Psoas muscle (tissue), 8 donors: ENCODE data around the gene WDR18. TPM values are rescaled to one million over a fixed set of nuclear protein-coding genes. Genes with fewer than 3 reads are reported as not detected.

Experiments
- ATAC-seq, 4 donors: fragments of 200-7000 bp; cut with Tn5 transposase; one replicate each; pipeline ENCODE4 v1.9.1; 2020; ENCODE audit warnings: moderate library complexity in 3 of 4, mild to moderate bottlenecking in 2 of 4
- DNase-seq, 2 donors: peaks; one replicate each; pipeline ENCODE4 v3.0.0-alpha.2; 2020
- H3K27ac ChIP-seq: fragments of 200-600 bp; one replicate; pipeline ENCODE4 v1.8.0; 2022
- H3K27me3 ChIP-seq, 3 donors: fragments of 200-600 bp in 1 of 3; one replicate each; pipeline versions ENCODE4 v1.6.1 to v1.8.0; 2013 to 2022; ENCODE audit warnings: low read length in 2 of 3, mild to moderate bottlenecking in 2 of 3, moderate library complexity in 1 of 3; ENCODE audit not compliant: insufficient read depth in 3 of 3
- H3K36me3 ChIP-seq, 2 donors: fragments of 200-600 bp in 1 of 2; one replicate each; pipeline versions ENCODE4 v1.6.1 to v1.8.0; 2013 to 2022; ENCODE audit warnings: low read depth in 1 of 2, mild to moderate bottlenecking in 1 of 2, moderate library complexity in 1 of 2; ENCODE audit not compliant: insufficient read depth in 1 of 2
- H3K4me1 ChIP-seq: fragments of 200-600 bp; one replicate; pipeline ENCODE4 v1.8.0; 2022
- H3K4me3 ChIP-seq: fragments of 200-600 bp; one replicate; pipeline ENCODE4 v1.8.0; 2022; ENCODE audit warnings: mild to moderate bottlenecking
- H3K9me3 ChIP-seq: fragments of 200-600 bp; one replicate; pipeline ENCODE4 v1.8.0; 2022
- CTCF ChIP-seq: fragments of 200-600 bp; IDR thresholded peaks from one replicate; pipeline ENCODE4 v1.8.0; 2022; ENCODE audit warnings: antibody characterized with exemption
- WGBS, 3 donors: extraction: QIAGEN DNeasy Blood & Tissue Kit; methylation state at CpG; one replicate each; pipeline versions ENCODE4 v1.1.6 to v1.1.7; 2013; 5-methylcytosine and 5-hydroxymethylcytosine counted together
- intact Hi-C, 2 donors: fragments of 100-400 bp; cut with DNase I; formaldehyde crosslinking; loops; one replicate each; pipeline versions ENCODE4 v1.11.0 to v1.14.2; 2022
- polyA plus RNA-seq, 3 donors: library from polyadenylated mRNA; stranded (reverse); fragments of 200-250 nt; gene quantifications; one replicate each; pipeline ENCODE4 v1.2.3, GENCODE V29; 2013
- total RNA-seq, 4 donors: library from RNA; stranded (reverse); fragmentation: NEBNext Ultra II Directional in 2 of 4; extraction: Animal tissue kit (Norgen Biotek cat#: 25700) in 2 of 4; gene quantifications; one replicate each; pipeline versions ENCODE4 v1.2.1 to v1.2.4, GENCODE V29; 2021 to 2023
- donor health status: healthy with polysubstance abuse.
- donor health status: DM: no; HTN: no; CAD: no; lungs with moderate emphysema.
- donor health status: Bipolar disorder and iron deficiency.
- donor health status: healthy.
- donor health status: DM: yes; HTN: yes; CAD: no.
- donor health status: DM: no; HTN: no; CAD: no.
- donor health status: DM: no; HTN: no; CAD: no.
- donor health status: DM: yes; HTN: yes; CAD: no.

Gene WDR18
- total and polyA plus RNA-seq, 7 donors: 17.4 to 77.9 (median 28.0) TPM

GRCh38 chr19:1039646-1040475, 55.7 kb downstream of the WDR18 start, which contains the start of gene ABCA7:
Gene ABCA7, plus strand, starts transcription at chr19:1040107. Its CDS starts 1,255 bp downstream, at chr19:1041362.
- peak; percentile 89 to 92 (median 91) for ATAC-seq
- Histone ChIP-seq H3K4me3 (peak within 1 kb of the TSS; percentile 74), H3K27me3 (no peaks in the 10 kb centered on the region), H3K27ac (peak within 1 kb of the TSS; percentile 82), H3K9me3 (no peaks in the 10 kb centered on the region), H3K4me1 (peaks cover 32% of the 10 kb centered on the region), H3K36me3 (peaks cover 0 to 11% of the 10 kb centered on the region in 2 donors)
- DNase-seq: peak; percentile 98 to 99
- TF ChIP-seq CTCF: no peak
- intact Hi-C loops: loop anchor here (5.0 kb wide), 1 partner anchor 52 kb away; no protein-coding TSS in a partner anchor
- 1 to 2% (median 1%) methylated on average over 43 to 56 of the region's 56 CpGs for WGBS, 3 donors

GRCh38 chr19:1040476-1041271, 56.5 kb downstream of the WDR18 start:
- no peak for TF ChIP-seq CTCF
- peaks cover 0 to 14% of the 10 kb centered on the region in 2 donors for H3K36me3 ChIP-seq
- peaks cover 32% of the 10 kb centered on the region for H3K4me1 ChIP-seq
- ATAC-seq: peak; percentile 77 to 88 (median 81)
- peak; percentile 90 to 95 for DNase-seq
- intact Hi-C loops: loop anchor here (5.0 kb wide), 1 partner anchor 52 kb away; no protein-coding TSS in a partner anchor
- H3K4me3 ChIP-seq: peak overlapping the region; percentile 74
- WGBS, 3 donors: 1 to 2% (median 2%) methylated on average over 27 of the region's 27 CpGs
- H3K27me3 ChIP-seq: no peaks in the 10 kb centered on the region
- H3K9me3 ChIP-seq: no peaks in the 10 kb centered on the region
- H3K27ac ChIP-seq: peak overlapping the region; percentile 82

GRCh38 chr19:1041272-1041834, 57.2 kb downstream of the WDR18 start:
- Histone ChIP-seq H3K4me3 (peak overlapping the region; percentile 74), H3K36me3 (peaks cover 0 to 21% of the 10 kb centered on the region in 2 donors), H3K4me1 (peaks cover 32% of the 10 kb centered on the region), H3K27me3 (no peaks in the 10 kb centered on the region), H3K27ac (peak overlapping the region; percentile 82), H3K9me3 (no peaks in the 10 kb centered on the region)
- WGBS, 3 donors: 8 to 12% (median 10%) methylated on average over 25 to 26 of the region's 26 CpGs
- DNase-seq: no peak
- intact Hi-C loops: loop anchor here (5.0 kb wide), 1 partner anchor 51 kb away; no protein-coding TSS in a partner anchor
- ATAC-seq: peak in 3 of 4 donors; percentile 5 to 28 (median 20)
- TF ChIP-seq CTCF: no peak

GRCh38 chr19:1041835-1042685, 57.9 kb downstream of the WDR18 start:
- Histone ChIP-seq H3K9me3 (no peaks in the 10 kb centered on the region), H3K27me3 (no peaks in the 10 kb centered on the region), H3K27ac (peak overlapping the region; percentile 82), H3K4me1 (peaks cover 32% of the 10 kb centered on the region), H3K36me3 (peaks cover 0 to 28% of the 10 kb centered on the region in 2 donors), H3K4me3 (peak overlapping the region; percentile 74)
- TF ChIP-seq CTCF: no peak
- DNase-seq (peak; percentile 83 to 88), ATAC-seq (peak; percentile 44 to 76 (median 48))
- intact Hi-C loops: loop anchor here (5.0 kb wide), 1 partner anchor 50 kb away; no protein-coding TSS in a partner anchor
- 21 to 33% (median 24%) methylated on average over 36 to 43 of the region's 43 CpGs for WGBS, 3 donors
